Right atrium auricular region (tissue), 2 donors: ENCODE measurements around the gene RAP1GAP. TPM values are rescaled to one million over a fixed set of nuclear protein-coding genes. Genes with fewer than 3 reads are reported as not detected.

Source experiments
- DNase-seq: peaks from one replicate; pipeline ENCODE4 v3.0.0-alpha.2; 2019; ENCODE audit warnings: low spot score
- H3K27ac ChIP-seq, 2 donors: fragments of 200-600 bp; sonication (generic); 1 replicate in 1 of 2; 2 replicates in 1 of 2; pipeline ENCODE4 v1.5.1; 2016 to 2019
- H3K27me3 ChIP-seq, 2 donors: fragments of 200-600 bp; sonication (generic); one replicate each; pipeline versions ENCODE4 v1.5.1 to v1.6.0; 2017 to 2019
- H3K36me3 ChIP-seq: fragments of 200-600 bp; sonication (generic); one replicate; pipeline ENCODE4 v1.5.1; 2016
- H3K4me1 ChIP-seq, 2 donors: fragments of 200-600 bp; sonication (generic); one replicate each; pipeline versions ENCODE4 v1.5.1 to v1.6.0; 2017 to 2019
- H3K4me3 ChIP-seq, 2 donors: fragments of 200-600 bp; sonication (generic); 1 replicate in 1 of 2; 2 replicates in 1 of 2; pipeline ENCODE4 v1.5.1; 2017 to 2019; ENCODE audit warnings: mild to moderate bottlenecking in 1 of 2, moderate library complexity in 1 of 2
- H3K9me3 ChIP-seq, 2 donors: fragments of 200-600 bp; sonication (generic); one replicate each; pipeline ENCODE4 v1.5.1; 2019
- CTCF ChIP-seq, 2 donors: fragments of 200-600 bp; sonication (generic); IDR thresholded peaks; one replicate each; pipeline ENCODE4 v1.5.1; 2019; ENCODE audit warnings: antibody characterized with exemption in 2 of 2
- total RNA-seq, 2 donors: library from RNA; depleted of rRNA; stranded (reverse); fragments of >200 nt; gene quantifications; one replicate each; pipeline ENCODE4 v1.1.0, GENCODE V29; 2016

RAP1GAP gene
- total RNA-seq, 2 donors from 2014 or later = 4.0 to 8.4 TPM

GRCh38 chr1:21705303-21705980, 36.3 kb upstream of the RAP1GAP start:
- H3K9me3 ChIP-seq = no peaks in the 10 kb centered on the region
- H3K27ac ChIP-seq = no peak overlapping the region
- DNase-seq = no peak
- H3K36me3 ChIP-seq = peaks cover 56% of the 10 kb centered on the region
- no peak overlapping the region for H3K4me3 ChIP-seq
- H3K4me1 ChIP-seq = peaks cover 0 to 12% of the 10 kb centered on the region in 2 donors
- H3K27me3 ChIP-seq = no peaks in the 10 kb centered on the region
- no peak for TF ChIP-seq CTCF (IDR thresholded peaks at IDR 0.05)

GRCh38 chr1:21704145-21704544, 35.0 kb upstream of the RAP1GAP start:
- Histone ChIP-seq H3K27ac (no peak overlapping the region), H3K36me3 (peaks cover 64% of the 10 kb centered on the region), H3K4me3 (no peak overlapping the region), H3K9me3 (no peaks in the 10 kb centered on the region), H3K27me3 (no peaks in the 10 kb centered on the region), H3K4me1 (peaks cover 0 to 12% of the 10 kb centered on the region in 2 donors)
- no peak for TF ChIP-seq CTCF (IDR thresholded peaks at IDR 0.05)
- DNase-seq = no peak

GRCh38 chr1:21703318-21703963, 34.3 kb upstream of the RAP1GAP start:
- peak in 1 of 2 donors; percentile 42 for TF ChIP-seq CTCF (IDR thresholded peaks at IDR 0.05)

DNA sequence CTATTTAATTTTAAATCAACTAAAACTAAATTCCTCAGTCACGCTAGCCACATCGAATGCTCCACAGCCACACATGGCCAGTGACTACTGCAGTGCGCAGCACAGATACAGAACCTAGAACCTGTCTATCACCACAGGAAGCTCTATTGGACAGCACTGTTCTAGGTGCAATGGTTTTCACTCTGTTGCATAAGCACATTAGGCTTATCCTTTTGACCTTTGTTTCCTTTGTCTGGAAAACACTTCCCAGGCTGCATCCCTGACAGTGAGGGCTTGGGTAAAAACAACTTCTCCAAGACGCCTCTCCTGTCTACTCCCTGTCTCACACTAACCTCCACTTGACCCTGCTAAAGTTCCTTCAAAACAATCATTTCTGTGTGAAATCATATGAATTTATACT, 33.6 kb upstream of the RAP1GAP start:
- peaks cover 56% of the 10 kb centered on the region for H3K36me3 ChIP-seq
- no peaks in the 10 kb centered on the region for H3K27me3 ChIP-seq
- no peak overlapping the region for H3K27ac ChIP-seq
- H3K9me3 ChIP-seq = no peaks in the 10 kb centered on the region
- DNase-seq = no peak
- no peak for TF ChIP-seq CTCF (IDR thresholded peaks at IDR 0.05)
- peaks cover 0 to 12% of the 10 kb centered on the region in 2 donors for H3K4me1 ChIP-seq
- no peak overlapping the region for H3K4me3 ChIP-seq

More at GRCh38 chr1:21703318-21703963, 34.3 kb upstream of the RAP1GAP start:
- H3K4me1 ChIP-seq = peaks cover 0 to 12% of the 10 kb centered on the region in 2 donors
- peaks cover 63% of the 10 kb centered on the region for H3K36me3 ChIP-seq
- DNase-seq = no peak
- no peak overlapping the region for H3K4me3 ChIP-seq
- no peaks in the 10 kb centered on the region for H3K9me3 ChIP-seq
- no peaks in the 10 kb centered on the region for H3K27me3 ChIP-seq
- H3K27ac ChIP-seq = no peak overlapping the region

DNA sequence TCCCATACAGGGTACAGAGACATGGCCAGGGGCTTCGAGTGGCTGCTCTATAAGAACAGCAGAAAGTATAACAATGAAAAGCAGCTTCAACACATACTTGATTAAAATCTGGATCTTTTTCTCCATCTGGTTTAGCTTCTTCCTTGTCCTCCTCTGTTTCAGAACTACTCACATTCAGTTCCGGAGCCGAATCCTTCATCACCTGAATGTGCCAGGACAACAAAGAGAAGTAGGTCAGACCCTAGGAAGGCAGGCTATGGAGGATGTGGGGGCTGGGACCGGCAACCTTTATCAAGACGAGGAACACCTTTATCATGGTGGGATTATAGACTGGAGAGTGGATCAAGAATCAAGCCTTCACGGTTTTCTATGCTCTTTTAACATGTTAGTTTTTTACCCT, 32.2 kb upstream of the RAP1GAP start:
- no peak overlapping the region for H3K27ac ChIP-seq
- H3K27me3 ChIP-seq = no peaks in the 10 kb centered on the region
- H3K4me1 ChIP-seq = peaks cover 0 to 5% of the 10 kb centered on the region in 2 donors
- TF ChIP-seq CTCF (IDR thresholded peaks at IDR 0.05) = no peak
- H3K4me3 ChIP-seq = no peak overlapping the region
- no peak for DNase-seq
- H3K36me3 ChIP-seq = peaks cover 53% of the 10 kb centered on the region
- no peaks in the 10 kb centered on the region for H3K9me3 ChIP-seq
